ENCODE data around the gene GLT6D1.

GLT6D1 gene

DNA sequence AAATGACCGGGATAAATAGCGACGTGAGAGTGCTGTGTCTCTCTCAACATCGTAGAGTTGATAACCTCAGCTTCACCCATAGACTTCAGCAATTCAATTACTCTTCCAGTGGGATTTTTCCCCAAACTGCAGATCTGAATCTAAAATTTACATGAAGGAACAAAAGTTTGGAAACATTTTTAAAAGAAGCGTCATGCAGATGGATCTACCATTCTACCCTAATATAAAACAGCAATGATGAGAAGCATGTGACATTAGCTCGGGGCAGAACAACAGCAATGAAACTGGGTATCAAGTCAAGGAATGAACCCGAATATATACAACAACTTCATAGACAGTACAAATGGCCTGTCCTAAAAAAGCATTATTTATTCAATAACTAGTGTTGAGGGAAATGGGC, 18.8 kb downstream of the GLT6D1 start:
- no peak for DNase-seq

GRCh38 chr9:135619599-135619886, 19.8 kb downstream of the GLT6D1 start:
- no peak for DNase-seq

DNA sequence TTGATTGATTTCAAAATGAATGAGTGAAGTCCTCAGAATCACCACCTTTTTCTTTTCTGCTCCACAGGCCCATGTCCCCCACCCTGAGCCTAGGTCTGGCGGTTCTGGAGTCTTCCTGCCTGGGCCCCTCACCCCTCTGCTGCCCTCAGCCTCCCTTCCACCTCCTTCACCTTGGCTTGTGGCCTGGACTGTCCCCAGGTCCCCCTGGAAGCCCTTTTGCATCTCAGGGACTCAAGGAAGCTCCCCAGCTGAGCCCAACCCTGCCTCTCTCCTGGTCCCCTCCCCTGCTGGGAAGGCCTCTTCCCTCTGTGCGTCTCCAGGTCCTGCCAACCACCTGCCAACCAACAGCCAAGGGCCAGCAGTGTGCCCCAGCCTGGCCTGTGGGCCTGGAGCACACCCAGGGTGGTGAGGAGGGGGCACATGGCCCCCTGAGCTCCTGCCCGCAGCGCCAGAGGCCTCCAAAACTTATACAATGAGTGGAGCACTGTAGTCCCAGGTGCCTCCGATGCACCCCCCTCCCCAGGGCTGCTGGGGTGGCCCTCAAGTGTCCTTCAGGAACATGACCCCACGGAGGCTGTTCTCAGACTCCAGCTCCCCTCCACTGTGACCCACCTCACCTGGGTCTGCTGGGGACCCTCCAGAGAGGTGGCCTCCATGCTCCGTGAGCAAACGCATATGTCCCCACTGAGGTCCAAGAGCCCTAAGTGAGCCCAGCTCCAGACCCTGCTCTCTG, 20.3 kb downstream of the GLT6D1 start:
- DNase-seq: no peak

DNA sequence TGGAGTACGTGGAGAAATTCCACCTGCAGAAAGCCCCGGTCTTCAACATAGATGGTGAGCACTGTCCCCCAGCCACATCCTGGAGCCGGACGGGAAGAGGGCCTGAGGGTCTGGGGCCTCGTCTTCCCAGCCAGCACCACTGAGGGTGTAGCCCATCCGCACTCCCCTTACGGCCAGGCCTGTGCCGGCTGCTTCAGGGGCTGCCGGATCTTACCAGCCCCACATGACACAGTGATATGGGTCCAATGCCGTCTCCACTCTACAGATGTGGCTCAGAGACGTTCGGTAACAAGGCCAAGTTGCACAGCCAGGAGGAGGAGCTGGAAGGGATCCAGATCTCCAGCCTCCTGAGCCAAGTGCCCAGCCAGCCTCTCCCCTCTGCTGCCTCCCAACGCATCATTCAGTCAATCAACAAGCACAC, 21.3 kb downstream of the GLT6D1 start:
- DNase-seq: no peak

DNA sequence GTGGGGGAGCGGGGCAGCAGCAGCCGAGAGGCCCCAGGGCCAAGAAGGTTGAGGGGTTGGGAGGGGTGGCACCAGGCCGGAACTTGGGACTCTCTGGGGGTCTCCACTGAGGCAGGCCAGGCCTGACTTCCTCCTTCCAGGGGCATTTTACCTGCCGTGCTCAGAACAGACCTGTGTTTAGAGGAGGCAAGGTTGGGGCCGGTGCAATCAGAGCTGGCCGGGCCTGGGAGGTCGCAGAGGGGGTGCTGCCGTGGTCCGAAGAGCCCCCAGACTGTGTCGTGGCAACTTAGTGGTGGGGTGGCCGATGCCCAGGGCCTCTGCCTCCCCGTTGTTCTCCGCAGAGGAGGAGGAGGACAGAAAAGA, 21.8 kb downstream of the GLT6D1 start:
- DNase-seq: no peak

- DNase-seq: no peak
Measured at GRCh38 chr9:135616619-135617537, 22.5 kb downstream of the GLT6D1 start.

- no peak for DNase-seq
Measured at GRCh38 chr9:135615666-135616618, 23.4 kb downstream of the GLT6D1 start.

GRCh38 chr9:135614821-135615665, 24.3 kb downstream of the GLT6D1 start:
- no peak for DNase-seq

- DNase-seq: no peak
Measured at GRCh38 chr9:135613946-135614805, 25.2 kb downstream of the GLT6D1 start.

DNA sequence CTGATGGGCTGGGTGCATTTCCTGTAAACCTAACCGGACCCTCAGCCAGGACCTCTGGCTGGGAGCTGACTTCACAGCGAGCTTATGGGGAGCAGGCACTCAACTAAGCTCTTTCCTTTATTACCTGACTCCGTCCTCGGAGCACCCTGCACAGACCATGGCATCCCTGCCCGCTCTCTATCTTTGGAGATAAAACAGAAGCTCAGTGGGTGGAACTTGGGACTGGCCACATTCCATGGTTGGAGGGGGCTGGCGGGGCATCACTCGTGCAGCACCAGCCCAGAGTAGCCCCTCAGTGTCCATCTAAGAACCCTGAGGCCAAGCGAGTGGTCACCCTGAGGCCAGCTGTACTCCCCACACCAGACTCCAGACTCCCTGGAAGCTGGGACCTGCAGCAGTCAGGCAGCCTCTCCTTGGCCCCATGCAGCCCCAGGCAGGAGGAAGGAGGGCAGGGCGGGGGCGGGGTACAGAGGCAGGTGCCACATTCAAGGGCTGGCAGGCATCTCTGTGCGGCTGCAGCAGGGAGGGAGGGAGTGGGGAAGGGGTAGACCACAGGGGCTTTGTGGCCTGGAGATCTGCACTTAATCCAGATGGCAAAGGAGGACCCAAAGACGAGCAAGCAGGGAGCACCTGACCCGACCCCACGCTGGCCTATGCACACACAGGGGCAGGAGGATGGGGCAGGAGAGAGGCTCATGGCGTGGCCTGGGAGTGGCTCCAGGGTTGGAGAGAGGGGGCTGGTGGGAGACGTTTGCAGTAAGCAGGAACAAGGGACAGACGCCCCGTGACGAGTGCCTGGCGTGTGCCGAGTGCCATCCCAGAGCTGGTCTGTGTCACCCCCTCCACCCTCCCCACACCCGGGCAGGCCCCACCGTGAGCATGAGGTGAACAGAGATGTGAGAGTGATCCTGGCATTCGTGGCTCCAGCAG, 26.1 kb downstream of the GLT6D1 start:
- no peak for DNase-seq

- no peak for DNase-seq
Measured at GRCh38 chr9:135612437-135612836, 26.9 kb downstream of the GLT6D1 start.

DNA sequence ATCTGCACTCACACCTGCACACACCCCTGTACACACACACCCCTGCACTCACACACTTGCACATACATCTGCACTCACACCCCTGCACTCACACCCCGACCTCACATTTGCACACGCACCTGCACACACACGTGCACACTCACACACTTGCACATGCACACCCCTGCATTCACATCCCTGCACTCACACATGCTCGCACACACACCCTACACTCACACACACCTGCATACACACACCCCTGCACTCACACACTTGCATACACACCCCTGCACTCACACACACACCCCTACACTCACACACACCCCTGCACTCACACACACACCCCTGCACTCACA, 27.5 kb downstream of the GLT6D1 start:
- no peak for DNase-seq

- no peak for DNase-seq
Measured at GRCh38 chr9:135611142-135611874, 28.0 kb downstream of the GLT6D1 start.

DNA sequence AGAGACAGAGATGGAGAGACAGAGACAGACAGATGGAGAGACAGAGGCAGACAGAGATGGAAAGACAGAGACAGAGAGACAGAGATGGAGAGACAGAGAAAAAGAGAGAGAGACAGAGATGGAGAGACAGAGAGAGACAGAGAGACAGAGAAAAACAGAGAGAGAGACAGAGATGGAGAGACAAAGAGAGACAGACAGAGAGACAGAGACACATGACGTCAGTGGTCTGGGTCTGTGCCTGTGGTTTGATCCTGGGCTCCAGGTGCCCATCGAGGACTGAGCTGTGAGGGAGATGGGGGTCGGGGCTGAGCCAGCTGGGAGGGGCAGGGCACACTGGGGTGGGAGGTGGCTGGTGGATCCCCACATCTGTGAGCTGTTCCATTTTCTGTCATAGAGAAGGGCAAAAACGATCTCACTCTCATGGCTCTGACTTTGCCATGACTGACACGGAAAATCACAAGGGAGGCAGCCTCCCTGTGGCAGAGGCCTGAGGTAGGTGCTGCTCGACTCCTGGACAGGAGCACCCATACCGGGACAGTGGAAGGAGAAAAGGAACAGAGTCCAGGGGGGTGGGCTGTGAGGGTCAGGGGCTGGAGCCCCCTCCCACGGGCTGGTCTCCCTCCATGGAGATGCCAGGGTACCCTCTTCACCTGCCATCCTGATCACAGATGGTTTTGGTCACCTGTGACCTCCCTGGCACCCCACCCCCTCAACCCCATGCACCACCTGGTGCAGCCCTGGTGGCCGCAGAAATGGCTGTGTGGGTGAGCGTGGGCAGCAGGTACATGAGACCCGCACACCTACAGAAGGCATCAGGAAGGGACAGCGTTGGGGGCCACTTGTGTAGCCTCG, 28.8 kb downstream of the GLT6D1 start:
- no peak for DNase-seq

- DNase-seq: no peak
Measured at GRCh38 chr9:135609366-135609955, 29.9 kb downstream of the GLT6D1 start.

- DNase-seq: no peak
Measured at GRCh38 chr9:135608999-135609317, 30.4 kb downstream of the GLT6D1 start.

DNA sequence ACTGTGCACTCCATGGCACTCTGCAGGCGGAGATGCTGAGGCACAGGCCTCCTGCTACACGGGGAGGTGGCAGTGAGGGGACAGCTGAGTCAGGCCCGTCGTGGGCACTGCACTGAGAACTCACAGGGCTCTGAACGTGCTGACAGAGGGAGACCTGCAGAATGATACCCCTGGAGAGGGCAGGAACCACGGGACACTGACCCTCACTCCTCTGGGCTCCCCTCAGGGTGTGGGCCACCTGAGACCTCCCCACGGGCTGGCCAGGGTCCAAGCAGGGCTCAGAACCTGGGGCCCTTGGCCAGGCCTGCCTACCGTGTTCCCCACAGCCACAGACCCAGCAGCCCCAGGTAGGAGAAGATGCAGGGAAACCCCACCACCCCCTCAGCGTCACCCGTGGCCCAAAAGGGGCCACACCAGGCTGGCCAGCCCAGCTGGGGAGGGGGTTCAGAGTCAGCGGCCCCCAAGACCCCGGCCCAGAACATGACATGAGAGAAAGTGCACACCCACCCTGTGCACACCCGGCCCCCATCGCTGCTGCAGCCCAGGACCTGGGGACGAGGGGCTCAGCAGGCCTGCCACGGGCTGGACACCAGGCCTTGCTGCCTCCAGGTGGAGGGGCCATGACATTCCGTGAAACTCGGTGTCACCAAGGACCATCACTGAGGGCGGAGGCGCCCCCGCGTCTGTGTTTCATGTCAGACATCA, 30.9 kb downstream of the GLT6D1 start:
- no peak for DNase-seq

All from NCI-H2029 (cell line).